Panc1 (cell line): ENCODE results near the gene FRRS1.

Experiments
- CTCF ChIP-seq: fragments of 450-650 bp; IDR thresholded peaks from 2 replicates; pipeline ENCODE4 v1.5.1; 2017; ENCODE audit warnings: mild to moderate bottlenecking
- REST ChIP-seq, 2 experiments: IDR thresholded peaks; 2 replicates each; pipeline ENCODE4 v1.6.1; 2011 to 2012; ENCODE audit warnings: low read depth in 2 of 2, control low read depth in 1 of 2, low read length in 1 of 2, mild to moderate bottlenecking in 1 of 2, moderate library complexity in 1 of 2; ENCODE audit not compliant: insufficient read depth in 1 of 2

GRCh38 chr1:99754055-99754626 lies 12.3 kb downstream of the FRRS1 start:
- TF ChIP-seq CTCF (no peak), REST (IDR thresholded peaks at IDR 0.05; ENCODE audit: insufficient read depth in 1 of 2, low read depth in 2 of 2, low read length in 1 of 2) (no peak)
